Astrocyte (in vitro differentiated cells and primary cell): ENCODE measurements around the gene RCL1. TPM values are rescaled to one million over a fixed set of nuclear protein-coding genes. Genes with fewer than 3 reads are reported as not detected.
A peak's percentile ranks its signal among the peaks of the same experiment; 100 is the strongest.

ENCODE experiments used
- DNase-seq: peaks from one replicate; pipeline ENCODE4 v3.0.0-alpha.2; 2010; ENCODE audit warnings: low read depth
- FAIRE-seq: peaks from 2 replicates; lab custom pipeline; 2011; peaks lifted over from hg19 to GRCh38; lab: Jason Lieb, UNC
- H2AFZ ChIP-seq: 2 replicates; pipeline ENCODE4 v1.6.0; 2012; ENCODE audit warnings: low read depth, low read length, inconsistent platforms
- H3K27ac ChIP-seq: 2 replicates; pipeline ENCODE4 v1.5.1; 2011; ENCODE audit warnings: low read depth, low read length, inconsistent platforms
- H3K27me3 ChIP-seq: 2 replicates; pipeline ENCODE4 v1.6.0; 2011; ENCODE audit warnings: low read length, inconsistent platforms; ENCODE audit not compliant: insufficient read depth
- H3K36me3 ChIP-seq: 2 replicates; pipeline ENCODE4 v1.5.1; 2011; ENCODE audit warnings: low read length, inconsistent platforms; ENCODE audit not compliant: insufficient read depth
- H3K4me1 ChIP-seq: 2 replicates; pipeline ENCODE4 v1.5.1; 2011; ENCODE audit warnings: low read length, inconsistent platforms; ENCODE audit not compliant: insufficient read depth
- H3K4me2 ChIP-seq: 2 replicates; pipeline ENCODE4 v1.6.0; 2012; ENCODE audit warnings: low read length, inconsistent platforms
- H3K4me3 ChIP-seq: 2 replicates; pipeline ENCODE4 v1.5.1; 2011; ENCODE audit warnings: low read depth, mild to moderate bottlenecking, low read length, inconsistent platforms; ENCODE audit not compliant: insufficient read depth
- H3K79me2 ChIP-seq: 2 replicates; pipeline ENCODE4 v1.6.0; 2012; ENCODE audit warnings: mild to moderate bottlenecking, low read length, inconsistent platforms; ENCODE audit not compliant: insufficient read depth
- H3K9ac ChIP-seq: 2 replicates; pipeline ENCODE4 v1.6.0; 2012; ENCODE audit warnings: mild to moderate bottlenecking, low read length, inconsistent platforms
- H3K9me3 ChIP-seq: 2 replicates; pipeline ENCODE4 v1.5.1; 2012; ENCODE audit warnings: low read depth, mild to moderate bottlenecking, low read length, inconsistent platforms; ENCODE audit not compliant: insufficient read depth
- H4K20me1 ChIP-seq: 2 replicates; pipeline ENCODE4 v1.6.0; 2012; ENCODE audit warnings: low read length, inconsistent platforms; ENCODE audit not compliant: insufficient read depth
- H3K27ac Mint-ChIP-seq: one replicate; pipeline ENCODE4 v1.8.0; 2021; ENCODE audit warnings: mild to moderate bottlenecking, mixed read lengths; ENCODE audit not compliant: unreplicated experiment
- H3K27me3 Mint-ChIP-seq: one replicate; pipeline ENCODE4 v1.8.0; 2021; ENCODE audit warnings: low read depth, mixed read lengths; ENCODE audit not compliant: unreplicated experiment
- H3K36me3 Mint-ChIP-seq: one replicate; pipeline ENCODE4 v1.8.0; 2021; ENCODE audit warnings: low read depth, mixed read lengths; ENCODE audit not compliant: unreplicated experiment
- H3K4me1 Mint-ChIP-seq: one replicate; pipeline ENCODE4 v1.8.0; 2021; ENCODE audit warnings: low read depth, mixed read lengths; ENCODE audit not compliant: unreplicated experiment
- H3K4me3 Mint-ChIP-seq: one replicate; pipeline ENCODE4 v1.8.0; 2021; ENCODE audit warnings: mild to moderate bottlenecking, moderate library complexity, mixed read lengths; ENCODE audit not compliant: unreplicated experiment
- H3K9me3 Mint-ChIP-seq: one replicate; pipeline ENCODE4 v1.8.0; 2021; ENCODE audit warnings: mild to moderate bottlenecking, mixed read lengths; ENCODE audit not compliant: unreplicated experiment
- EZH2 ChIP-seq: IDR thresholded peaks from 2 replicates; pipeline ENCODE4 v1.6.1; 2012; ENCODE audit warnings: mild to moderate bottlenecking, low read length, inconsistent platforms; ENCODE audit not compliant: insufficient read depth
- total RNA-seq: library from RNA; stranded (reverse); gene quantifications from 2 replicates; pipeline ENCODE4 v1.2.1, GENCODE V29; 2021
- TF ChIP-seq, protein P1 (sequence below): IDR thresholded peaks from 2 replicates; pipeline ENCODE4 v1.5.1; 2011; ENCODE audit warnings: low read depth, mild to moderate bottlenecking, inconsistent platforms, low read length, moderate library complexity; ENCODE audit not compliant: insufficient read depth

Gene RCL1
- total RNA-seq, 1 donor from 2014 or later = 22.3 TPM

DNA sequence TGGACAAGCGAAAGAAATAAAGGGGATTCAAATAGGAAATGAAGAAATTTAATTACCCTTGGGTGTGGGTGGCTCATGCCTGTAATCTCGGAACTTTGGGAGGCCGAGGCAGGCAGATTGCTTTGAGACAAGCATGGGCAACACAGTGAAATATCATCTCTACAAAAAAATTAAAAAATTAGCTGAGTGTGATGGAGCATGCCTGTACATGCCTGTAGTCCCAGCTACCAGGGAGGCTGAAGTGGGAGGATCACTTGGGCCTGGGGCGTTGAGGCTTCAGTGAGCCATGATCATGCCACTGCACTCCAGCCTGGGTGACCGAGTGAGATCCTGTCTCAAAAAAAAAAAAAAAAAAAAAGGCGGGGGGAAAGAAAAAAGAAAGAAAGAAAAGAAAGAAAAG lies 4.0 kb upstream of the RCL1 start:
- peaks cover 5% of the 10 kb centered on the region for H3K27me3 ChIP-seq
- peaks cover 5% of the 10 kb centered on the region for H3K79me2 ChIP-seq
- H3K9ac ChIP-seq = no peak overlapping the region
- peaks cover 4% of the 10 kb centered on the region for H4K20me1 ChIP-seq
- Mint-ChIP-seq H3K9me3 (peaks cover 4% of the 10 kb centered on the region), H3K4me3 (no peak overlapping the region), H3K27me3 (no peaks in the 10 kb centered on the region), H3K36me3 (no peaks in the 10 kb centered on the region), H3K27ac (no peak overlapping the region), H3K4me1 (peaks cover 3% of the 10 kb centered on the region)
- H3K4me2 ChIP-seq = no peak overlapping the region
- DNase-seq = no peak
- H3K4me3 ChIP-seq = no peak overlapping the region
- H3K36me3 ChIP-seq = no peaks in the 10 kb centered on the region
- H2AFZ ChIP-seq = no peak overlapping the region
- peaks cover 9% of the 10 kb centered on the region for H3K4me1 ChIP-seq
- FAIRE-seq = no peak
- H3K27ac ChIP-seq = no peak overlapping the region
- TF ChIP-seq, protein P1, sequence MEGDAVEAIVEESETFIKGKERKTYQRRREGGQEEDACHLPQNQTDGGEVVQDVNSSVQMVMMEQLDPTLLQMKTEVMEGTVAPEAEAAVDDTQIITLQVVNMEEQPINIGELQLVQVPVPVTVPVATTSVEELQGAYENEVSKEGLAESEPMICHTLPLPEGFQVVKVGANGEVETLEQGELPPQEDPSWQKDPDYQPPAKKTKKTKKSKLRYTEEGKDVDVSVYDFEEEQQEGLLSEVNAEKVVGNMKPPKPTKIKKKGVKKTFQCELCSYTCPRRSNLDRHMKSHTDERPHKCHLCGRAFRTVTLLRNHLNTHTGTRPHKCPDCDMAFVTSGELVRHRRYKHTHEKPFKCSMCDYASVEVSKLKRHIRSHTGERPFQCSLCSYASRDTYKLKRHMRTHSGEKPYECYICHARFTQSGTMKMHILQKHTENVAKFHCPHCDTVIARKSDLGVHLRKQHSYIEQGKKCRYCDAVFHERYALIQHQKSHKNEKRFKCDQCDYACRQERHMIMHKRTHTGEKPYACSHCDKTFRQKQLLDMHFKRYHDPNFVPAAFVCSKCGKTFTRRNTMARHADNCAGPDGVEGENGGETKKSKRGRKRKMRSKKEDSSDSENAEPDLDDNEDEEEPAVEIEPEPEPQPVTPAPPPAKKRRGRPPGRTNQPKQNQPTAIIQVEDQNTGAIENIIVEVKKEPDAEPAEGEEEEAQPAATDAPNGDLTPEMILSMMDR = no peak
- no peak for TF ChIP-seq EZH2
- H3K9me3 ChIP-seq = no peaks in the 10 kb centered on the region

DNA sequence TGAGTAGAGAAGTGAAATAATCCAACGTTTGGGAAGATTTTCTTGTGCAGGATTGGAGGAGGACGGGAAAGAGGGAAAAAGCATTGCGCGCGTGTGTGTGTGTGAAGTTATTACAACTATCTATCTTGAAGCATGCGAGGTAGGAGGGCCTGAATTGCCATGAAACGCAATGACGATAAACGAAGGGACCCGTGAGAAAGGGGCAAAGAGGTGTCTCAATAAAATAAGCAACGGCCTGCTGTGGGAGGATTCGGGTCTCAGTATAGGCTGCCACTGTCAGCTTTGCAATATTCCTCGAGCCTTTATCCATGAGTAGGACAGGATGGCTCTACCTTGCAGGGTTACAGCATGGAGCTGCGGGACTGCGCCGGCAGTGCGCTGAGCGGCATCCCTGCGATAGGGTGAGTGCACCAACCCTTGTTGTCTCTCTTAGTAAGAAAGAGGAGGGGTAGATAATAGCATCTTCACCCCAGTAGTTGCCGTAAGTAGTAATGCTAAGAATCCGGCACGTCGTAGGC lies 631 bp upstream of the RCL1 start:
- H3K36me3 Mint-ChIP-seq = no peaks in the 10 kb centered on the region

More for the DNA sequence above, 631 bp upstream of the RCL1 start:
- H3K27me3 ChIP-seq = peaks cover 5% of the 10 kb centered on the region
- H2AFZ ChIP-seq = peak overlapping the region; percentile 98
- TF ChIP-seq EZH2 = no peak
- TF ChIP-seq, protein P1 = no peak
- H3K79me2 ChIP-seq = peaks cover 39% of the 10 kb centered on the region
- H3K27me3 Mint-ChIP-seq = no peaks in the 10 kb centered on the region
- no peaks in the 10 kb centered on the region for H3K36me3 ChIP-seq
- H3K4me1 ChIP-seq = peaks cover 16% of the 10 kb centered on the region
- peak overlapping the region; percentile 73 for H3K9ac ChIP-seq
- peak overlapping the region; percentile 77 for H3K4me3 ChIP-seq
- FAIRE-seq (no peak), DNase-seq (no peak)
- peaks cover 31% of the 10 kb centered on the region for H4K20me1 ChIP-seq
- peak overlapping the region; percentile 82 for H3K4me3 Mint-ChIP-seq
- H3K27ac Mint-ChIP-seq = no peak overlapping the region
- peak overlapping the region; percentile 92 for H3K4me2 ChIP-seq
- H3K4me1 Mint-ChIP-seq = peaks cover 9% of the 10 kb centered on the region
- peak overlapping the region; percentile 17 for H3K27ac ChIP-seq
- peaks cover 4% of the 10 kb centered on the region for H3K9me3 Mint-ChIP-seq
- H3K9me3 ChIP-seq = no peaks in the 10 kb centered on the region
